Measurements from ENCODE around the gene DUSP18. TPM values are rescaled to one million over a fixed set of nuclear protein-coding genes. Genes with fewer than 3 reads are reported as not detected.
"Not testable (repeated sequence)": the region's sequence is repeated elsewhere in the genome, so short reads cannot be mapped to it uniquely, and the experiment has no call there.

DUSP18 gene
- polyA plus RNA-seq, 3 donors = 2.0 to 3.8 (median 2.7) TPM

- 48 to 84% (median 79%) methylated on average over 2 of the region's 2 CpGs for WGBS, 3 donors
Observed at GRCh38 chr22:30681831-30682230, 14.2 kb upstream of the DUSP18 start.

GRCh38 chr22:30680991-30681770 is 13.5 kb upstream of the DUSP18 start:
- WGBS, 3 donors = 84 to 100% (median 95%) methylated on average over 1 of the region's 1 CpG
- no peak overlapping the region for H3K27ac ChIP-seq (ENCODE audit: low read depth, low read length)

More at GRCh38 chr22:30681831-30682230, 14.2 kb upstream of the DUSP18 start:
- no peak overlapping the region for H3K27ac ChIP-seq (ENCODE audit: low read depth, low read length)

GRCh38 chr22:30679895-30680690 is 12.4 kb upstream of the DUSP18 start:
- 74 to 85% (median 83%) methylated on average over 12 of the region's 12 CpGs for WGBS, 3 donors

GRCh38 chr22:30676565-30676964 is 8.9 kb upstream of the DUSP18 start:
- WGBS, 3 donors = 64 to 74% (median 67%) methylated on average over 3 of the region's 3 CpGs
- not testable (repeated sequence) for H3K27ac ChIP-seq (ENCODE audit: low read depth, low read length)

More at GRCh38 chr22:30679895-30680690, 12.4 kb upstream of the DUSP18 start:
- not testable (repeated sequence) for H3K27ac ChIP-seq (ENCODE audit: low read depth, low read length)

GRCh38 chr22:30675436-30675835 is 7.8 kb upstream of the DUSP18 start:
- 77 to 91% (median 89%) methylated on average over 9 of the region's 9 CpGs for WGBS, 3 donors
- no peak overlapping the region for H3K27ac ChIP-seq (ENCODE audit: low read depth, low read length)

GRCh38 chr22:30674482-30674881 is 6.8 kb upstream of the DUSP18 start:
- H3K27ac ChIP-seq (ENCODE audit: low read depth, low read length) = no peak overlapping the region
- 79 to 94% (median 93%) methylated on average over 6 of the region's 6 CpGs for WGBS, 3 donors

GRCh38 chr22:30673136-30673535 is 5.5 kb upstream of the DUSP18 start:
- no peak overlapping the region for H3K27ac ChIP-seq (ENCODE audit: low read depth, low read length)

GRCh38 chr22:30671071-30671470 is 3.4 kb upstream of the DUSP18 start:
- WGBS, 3 donors = 72 to 85% (median 80%) methylated on average over 3 of the region's 3 CpGs
- no peak overlapping the region for H3K27ac ChIP-seq (ENCODE audit: low read depth, low read length)

More at GRCh38 chr22:30673136-30673535, 5.5 kb upstream of the DUSP18 start:
- 80 to 92% (median 82%) methylated on average over 4 of the region's 4 CpGs for WGBS, 3 donors

GRCh38 chr22:30668386-30668710 is 673 bp upstream of the DUSP18 start:
- 25 to 42% (median 37%) methylated on average over 10 of the region's 10 CpGs for whole genome bisulfite sequencing, 3 donors
- no peak overlapping the region for H3K27ac ChIP-seq (ENCODE audit: low read depth, low read length)

- no peak overlapping the region for H3K27ac ChIP-seq (ENCODE audit: low read depth, low read length)
- 0 to 1% (median 0%) methylated on average over 18 of the region's 18 CpGs for WGBS, 3 donors
Observed at GRCh38 chr22:30667107-30667493, 575 bp downstream of the DUSP18 start.

GRCh38 chr22:30665786-30666185 is 1.9 kb downstream of the DUSP18 start:
- no peak overlapping the region for H3K27ac ChIP-seq (ENCODE audit: low read depth, low read length)
- 93 to 96% (median 95%) methylated on average over 4 of the region's 4 CpGs for WGBS, 3 donors

- 86 to 91% (median 87%) methylated on average over 2 of the region's 2 CpGs for WGBS, 3 donors
- no peak overlapping the region for H3K27ac ChIP-seq (ENCODE audit: low read depth, low read length)
Observed at GRCh38 chr22:30665266-30665665, 2.4 kb downstream of the DUSP18 start.

GRCh38 chr22:30664798-30665197 is 2.9 kb downstream of the DUSP18 start:
- WGBS, 3 donors = 97% methylated on average over 13 of the region's 13 CpGs
- H3K27ac ChIP-seq (ENCODE audit: low read depth, low read length) = no peak overlapping the region

- H3K27ac ChIP-seq (ENCODE audit: low read depth, low read length) = no peak overlapping the region
- 90 to 93% (median 91%) methylated on average over 4 of the region's 4 CpGs for WGBS, 3 donors
Observed at GRCh38 chr22:30662040-30662439, 5.6 kb downstream of the DUSP18 start.

- no peak overlapping the region for H3K27ac ChIP-seq (ENCODE audit: low read depth, low read length)
- 78 to 83% (median 81%) methylated on average over 3 of the region's 3 CpGs for WGBS, 3 donors
Observed at GRCh38 chr22:30655532-30655931, 12.1 kb downstream of the DUSP18 start.

GRCh38 chr22:30654361-30654760 is 13.3 kb downstream of the DUSP18 start:
- H3K27ac ChIP-seq (ENCODE audit: low read depth, low read length) = no peak overlapping the region
- WGBS, 3 donors = 97% methylated on average over 14 of the region's 14 CpGs

GRCh38 chr22:30652852-30653251 is 14.8 kb downstream of the DUSP18 start:
- no peak overlapping the region for H3K27ac ChIP-seq (ENCODE audit: low read depth, low read length)
- WGBS, 3 donors = 81 to 95% (median 89%) methylated on average over 2 of the region's 2 CpGs

GRCh38 chr22:30650508-30651116 is 17.1 kb downstream of the DUSP18 start:
- H3K27ac ChIP-seq (ENCODE audit: low read depth, low read length) = no peak overlapping the region
- 53 to 60% (median 54%) methylated on average over 5 of the region's 5 CpGs for WGBS, 3 donors

- no peak overlapping the region for H3K27ac ChIP-seq (ENCODE audit: low read depth, low read length)
- WGBS, 3 donors = 28 to 66% (median 47%) methylated on average over 5 to 7 of the region's 7 CpGs
Observed at GRCh38 chr22:30649430-30650007, 18.2 kb downstream of the DUSP18 start.
